WTC11 (cell line): Measurements from ENCODE around the gene SNRNP200.

Experiments
- AFF4 ChIP-seq: sonication (generic); formaldehyde crosslinking; IDR thresholded peaks from 2 replicates; pipeline ENCODE4 v1.8.1; 2023; ENCODE audit warnings: mild to moderate bottlenecking, missing genetic modification reagents, borderline replicate concordance
- CTCF ChIP-seq: fragments of 200-600 bp; IDR thresholded peaks from 2 replicates; pipeline ENCODE4 v1.8.0; 2022; ENCODE audit warnings: antibody characterized with exemption
- FOXK1 ChIP-seq: sonication (generic); formaldehyde crosslinking; IDR thresholded peaks from 2 replicates; pipeline ENCODE4 v1.8.0; 2022; ENCODE audit warnings: mild to moderate bottlenecking, moderate library complexity, missing genetic modification reagents
- FOXP1 ChIP-seq: sonication (generic); formaldehyde crosslinking; IDR thresholded peaks from 2 replicates; pipeline ENCODE4 v1.8.0; 2022; ENCODE audit warnings: missing genetic modification reagents, mild to moderate bottlenecking, moderate library complexity, borderline replicate concordance
- NR3C1 ChIP-seq: sonication (generic); formaldehyde crosslinking; conservative IDR thresholded peaks from 2 replicates; pipeline ENCODE4 v1.8.1; 2023; ENCODE audit warnings: low read depth, mild to moderate bottlenecking, missing genetic modification reagents
- SOX15 ChIP-seq: fragments of 250-450 bp; sonication (Bioruptor Pico); IDR thresholded peaks from 2 replicates; pipeline ENCODE4 v1.9.0; 2021; ENCODE audit warnings: mild to moderate bottlenecking
- SP1 ChIP-seq: sonication (generic); formaldehyde crosslinking; conservative IDR thresholded peaks from 2 replicates; pipeline ENCODE4 v1.8.1; 2022; ENCODE audit warnings: missing genetic modification reagents
- TEAD1 ChIP-seq: sonication (generic); formaldehyde crosslinking; IDR thresholded peaks from 2 replicates; pipeline ENCODE4 v1.8.0; 2022; ENCODE audit warnings: mild to moderate bottlenecking, missing genetic modification reagents
- USF1 ChIP-seq: sonication (generic); formaldehyde crosslinking; IDR thresholded peaks from 2 replicates; pipeline ENCODE4 v1.8.0; 2022; ENCODE audit warnings: mild to moderate bottlenecking, missing genetic modification reagents

GRCh38 chr2:96231316-96231715, 74.0 kb downstream of the SNRNP200 start:
- TF ChIP-seq SOX15 (CRISPR knock-in tag): no peak
- TF ChIP-seq FOXK1: no peak
- TF ChIP-seq CTCF: no peak
- no peak for TF ChIP-seq NR3C1
- TF ChIP-seq TEAD1: no peak
- TF ChIP-seq SP1: no peak
- no peak for TF ChIP-seq USF1 (CRISPR knock-in tag)
- TF ChIP-seq AFF4 (CRISPR knock-in tag): no peak
- no peak for TF ChIP-seq FOXP1 (CRISPR knock-in tag)
